GM19240 (cell line): ENCODE measurements around the gene DDX54.
A peak's percentile ranks its signal among the peaks of the same experiment; 100 is the strongest.
"Not testable (repeated sequence)": the region's sequence is repeated elsewhere in the genome, so short reads cannot be mapped to it uniquely, and the experiment has no call there.

ENCODE experiments used
- DNase-seq: peaks from one replicate; pipeline ENCODE4 v3.0.0; 2011; ENCODE audit warnings: low spot score; ENCODE audit not compliant: insufficient read length

Gene DDX54

GRCh38 chr12:113221181-113221996 is 36.1 kb upstream of the DDX54 start, which contains the start of gene TPCN1:
Gene TPCN1, plus strand, starts transcription at chr12:113221464. Its CDS starts 5,389 bp downstream, at chr12:113226853.
- peak; percentile 69 for DNase-seq

DNA sequence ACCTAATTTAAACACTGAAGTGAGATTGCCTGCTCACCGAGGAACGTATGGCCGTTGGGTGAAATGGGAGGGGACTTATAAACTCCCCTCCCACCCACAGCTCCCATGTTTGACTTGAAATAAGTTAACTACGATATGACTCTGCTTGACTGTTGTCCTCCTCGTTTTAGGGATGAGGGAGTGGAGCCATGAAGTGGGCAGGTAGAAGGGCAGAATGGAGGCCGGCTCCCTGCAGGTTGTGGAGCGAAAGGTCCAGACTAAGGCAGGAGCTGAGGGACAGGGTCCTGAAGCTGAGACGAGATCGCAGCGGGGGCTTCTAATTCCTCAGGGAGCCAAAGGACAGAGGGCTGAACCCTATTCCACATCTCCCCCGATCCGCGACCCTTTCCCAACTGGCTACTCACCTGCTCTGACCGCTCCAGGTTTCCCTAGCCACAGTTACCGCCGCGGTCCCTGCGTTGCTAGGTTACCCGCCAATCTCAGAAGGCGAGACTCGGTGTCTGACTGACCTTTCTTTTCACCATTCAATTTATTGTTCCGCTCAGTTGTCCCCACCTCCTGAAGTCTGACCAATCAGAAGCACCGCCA is 35.4 kb upstream of the DDX54 start:
- no peak for DNase-seq

DNA sequence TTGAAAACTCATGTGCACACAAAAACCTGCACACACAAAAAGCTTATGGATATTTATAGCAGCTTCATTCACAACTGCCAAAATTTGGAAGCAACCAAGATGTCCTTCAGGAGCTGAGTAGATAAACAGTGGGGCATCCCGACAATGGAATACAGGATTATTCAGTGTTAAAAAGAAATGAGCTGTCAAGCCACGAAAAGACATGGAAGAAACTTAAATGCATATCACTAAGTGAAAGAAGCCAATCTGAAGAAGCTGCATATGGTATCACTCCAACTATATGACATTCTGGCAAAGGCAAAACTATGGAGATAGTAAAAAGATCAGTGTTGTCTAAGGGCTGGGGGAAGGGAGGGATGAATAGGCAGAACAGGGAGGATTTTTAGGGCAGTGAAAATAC is 30.7 kb upstream of the DDX54 start:
- no peak for DNase-seq

DNA sequence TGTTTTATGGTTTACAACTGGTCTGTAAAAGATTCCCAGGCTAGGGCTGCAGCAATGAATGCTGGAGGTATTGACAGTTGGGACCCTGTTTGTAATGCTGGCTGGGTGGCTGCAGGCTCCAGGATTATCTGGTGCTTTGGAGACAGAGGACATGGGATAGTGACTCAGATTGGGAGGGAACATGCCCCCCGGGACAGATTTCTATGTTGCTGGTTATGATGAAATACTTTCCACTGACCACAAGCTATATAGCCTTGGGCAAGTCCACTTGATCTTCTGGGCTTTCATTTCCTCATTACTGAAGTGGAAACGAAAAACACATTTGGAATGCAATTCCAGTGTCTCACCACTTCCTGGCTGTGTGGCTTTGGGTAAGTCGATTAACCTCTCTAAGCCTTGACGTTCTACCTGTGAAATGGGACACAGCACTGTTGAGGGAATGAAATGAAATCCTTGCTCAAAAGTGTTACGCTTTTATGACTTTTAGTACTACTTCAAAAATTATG is 29.7 kb upstream of the DDX54 start:
- DNase-seq, result no peak

DNA sequence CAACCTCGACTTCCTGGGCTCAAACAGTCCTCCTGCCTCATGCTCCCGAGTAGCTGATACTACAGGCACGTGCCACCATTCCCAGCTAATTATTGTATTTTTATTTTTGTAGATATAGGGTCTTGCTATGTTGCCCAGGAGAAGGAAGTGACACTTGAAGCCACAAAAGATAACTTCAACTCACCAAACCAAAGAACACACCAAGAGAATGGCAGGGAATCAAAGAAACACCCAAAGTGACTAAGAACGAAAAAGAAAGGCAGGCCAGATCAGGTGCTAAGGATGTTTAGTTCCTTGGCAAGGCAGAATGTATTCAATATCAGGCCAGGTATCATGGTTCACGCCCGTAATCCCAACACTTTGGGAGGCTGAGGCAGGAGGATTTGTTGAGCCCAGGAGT is 25.9 kb upstream of the DDX54 start:
- DNase-seq, result no peak

- peak; percentile 79 for DNase-seq
These were observed 23.0 kb upstream of the DDX54 start for GRCh38 chr12:113208041-113208934.

DNA sequence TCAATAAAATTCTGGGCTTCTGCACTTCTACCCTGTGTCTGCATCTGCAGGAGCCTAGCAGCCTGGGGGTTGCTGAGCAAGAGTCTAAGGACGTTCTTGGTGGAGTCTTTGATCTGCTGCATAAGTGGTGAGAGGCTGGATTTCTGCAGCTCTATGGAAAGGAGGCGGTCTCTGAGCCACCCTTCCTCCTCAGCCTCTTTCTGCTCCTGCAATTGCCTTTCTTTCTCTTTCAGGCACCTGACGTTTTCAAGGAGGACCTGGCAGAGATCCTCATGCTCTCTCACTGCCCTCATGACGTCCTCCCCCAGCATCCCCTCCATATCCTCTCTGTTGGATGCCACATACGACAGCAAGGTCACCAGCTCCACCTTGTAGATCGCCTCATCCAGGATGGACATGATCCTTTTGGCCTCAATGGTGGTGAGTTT is 22.3 kb upstream of the DDX54 start:
- no peak for DNase-seq

DNA sequence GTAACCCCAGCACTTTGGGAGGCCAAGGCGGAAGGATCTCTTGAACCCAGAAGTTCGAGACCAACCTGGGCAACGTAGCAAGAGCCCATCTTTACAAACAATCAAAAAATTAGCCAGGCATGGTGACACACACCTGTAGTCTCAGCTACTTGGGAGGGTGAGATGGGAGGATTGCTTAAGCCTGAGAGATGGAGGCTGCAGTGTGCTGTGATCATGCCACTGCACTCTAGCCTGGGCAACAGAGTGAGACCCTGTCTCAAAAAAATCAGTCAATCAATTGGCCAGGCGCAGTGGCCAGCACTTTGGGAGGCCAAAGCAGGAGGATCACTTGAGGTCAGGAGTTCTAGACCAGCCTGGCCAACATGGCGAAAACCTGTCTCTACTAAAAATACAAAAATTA is 21.5 kb upstream of the DDX54 start:
- DNase-seq, result not testable (repeated sequence)

GRCh38 chr12:113204804-113205203 is 19.5 kb upstream of the DDX54 start:
- no peak for DNase-seq

DNA sequence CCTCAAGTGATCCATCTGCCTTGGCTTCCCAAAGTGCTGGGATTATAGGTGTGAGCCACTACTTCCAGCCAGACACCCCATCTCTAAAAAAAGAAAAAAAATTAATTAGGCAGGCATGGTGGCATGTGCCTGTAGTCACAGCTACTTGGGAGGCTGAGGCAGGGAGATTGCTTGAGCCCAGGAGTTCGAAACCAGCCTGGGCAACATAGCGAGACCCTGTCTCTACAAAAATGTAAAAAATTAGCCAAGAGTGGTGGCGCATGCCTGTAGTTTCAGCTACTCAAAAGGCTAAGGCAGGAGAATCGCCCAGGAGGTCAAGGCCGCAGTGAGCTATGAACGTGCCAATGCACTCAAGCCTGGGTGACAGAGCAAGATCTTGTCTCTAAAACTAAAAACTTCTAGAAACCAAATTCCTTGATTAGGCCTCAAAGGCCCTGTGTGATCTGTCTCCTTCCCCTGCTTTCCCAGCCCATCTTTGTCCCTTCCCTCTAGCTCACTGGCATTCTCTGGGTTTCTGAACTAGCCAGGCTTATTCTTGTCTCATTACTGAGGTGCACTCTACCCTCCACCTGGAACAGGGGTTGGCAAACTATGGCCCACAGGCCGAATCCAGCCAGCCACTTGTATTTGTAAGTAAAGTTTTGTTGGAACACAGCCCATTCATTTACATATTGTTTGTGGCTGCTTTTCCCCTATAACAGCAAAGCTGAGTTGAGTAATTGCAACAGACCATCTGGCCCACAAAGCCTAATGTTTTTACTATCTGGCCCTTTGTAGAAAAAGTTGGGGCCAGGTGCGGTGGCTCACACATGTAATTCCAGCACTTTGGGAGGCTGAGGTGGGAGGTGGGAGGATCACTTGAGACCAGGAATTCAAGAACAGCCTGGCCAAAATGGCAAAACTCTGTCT is 18.8 kb upstream of the DDX54 start:
- DNase-seq, result no peak

DNA sequence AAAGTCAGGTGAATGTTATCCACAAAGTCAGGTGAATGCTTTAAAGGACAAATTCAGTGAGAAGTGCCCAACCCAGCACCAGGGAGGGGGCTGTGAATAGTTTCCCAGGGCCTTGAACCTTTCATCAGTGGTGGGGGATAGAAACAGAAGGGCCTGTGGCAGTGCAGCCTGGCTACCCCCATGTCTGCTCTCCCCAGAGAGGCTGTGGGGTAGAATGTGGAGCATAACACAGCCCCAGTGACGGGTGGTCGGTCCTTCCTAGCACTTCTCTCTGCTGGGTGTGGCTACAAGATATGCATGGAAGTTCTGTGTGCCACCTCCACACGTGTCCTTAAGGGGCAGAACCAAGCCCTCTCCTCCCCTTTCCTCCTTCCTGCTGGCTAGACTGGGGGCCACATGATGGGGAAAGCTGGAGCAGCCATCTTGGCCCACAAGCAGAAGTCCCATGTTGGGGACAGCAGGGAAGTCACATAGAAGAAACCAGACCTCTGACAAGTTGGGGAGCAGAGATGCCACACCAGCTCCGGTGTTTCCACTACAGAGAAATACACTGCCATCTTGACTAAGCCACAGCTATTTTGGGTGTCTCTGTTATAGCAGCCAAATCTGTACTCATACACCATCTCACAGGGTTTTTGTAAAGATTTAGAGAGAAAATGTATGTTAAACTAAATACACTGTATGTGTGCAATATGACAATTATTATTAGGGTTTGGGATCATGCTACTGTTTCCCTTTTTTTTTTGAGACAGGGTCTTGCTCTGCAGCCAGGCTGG is 17.2 kb upstream of the DDX54 start:
- no peak for DNase-seq

DNA sequence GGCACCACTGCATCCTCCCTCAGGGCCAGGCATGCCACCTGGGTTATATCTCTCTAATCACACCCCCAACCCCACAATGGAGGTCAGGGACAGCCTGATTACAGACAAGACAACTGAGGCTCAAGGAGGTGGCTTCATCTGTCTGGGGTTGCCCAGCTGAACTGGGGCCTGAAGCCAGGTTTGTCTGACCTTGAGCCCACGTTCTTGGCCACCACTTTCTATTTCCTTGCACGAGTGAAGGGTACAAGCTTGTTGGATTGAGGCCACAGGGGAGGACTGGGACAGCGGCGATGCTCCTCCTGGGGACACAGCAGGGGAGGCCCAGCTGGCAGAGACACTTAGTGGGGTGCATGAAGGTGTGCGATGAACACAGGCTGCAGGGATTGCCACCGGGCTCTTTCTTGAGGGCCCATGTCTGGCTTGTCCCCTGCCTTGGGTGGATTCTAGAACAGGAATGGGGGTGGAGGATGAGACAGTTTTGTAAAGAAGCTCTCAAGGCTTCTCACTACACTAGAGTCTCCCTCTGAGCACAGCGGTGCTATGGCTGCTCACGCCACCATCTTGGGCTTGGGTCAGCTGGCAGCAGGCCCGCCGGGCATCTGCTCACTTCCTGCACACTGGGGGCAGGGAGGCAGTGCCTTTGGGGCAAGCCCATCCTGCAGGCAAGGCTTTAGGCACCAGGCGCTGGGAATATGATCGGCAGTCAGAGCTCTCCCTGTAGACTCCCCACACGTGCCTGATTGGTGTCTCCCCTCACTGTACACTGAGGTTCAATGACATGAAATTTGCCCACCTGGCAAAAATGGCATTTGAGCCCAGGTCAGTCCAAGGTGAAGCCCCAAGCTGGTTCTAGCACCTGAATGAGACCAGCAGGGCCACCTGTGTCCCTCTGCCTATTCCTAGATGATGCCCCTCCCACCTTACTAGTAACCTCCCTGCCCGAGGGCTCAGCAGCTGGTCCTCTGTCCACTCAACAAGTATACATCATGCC is 16.2 kb upstream of the DDX54 start:
- no peak for DNase-seq

DNA sequence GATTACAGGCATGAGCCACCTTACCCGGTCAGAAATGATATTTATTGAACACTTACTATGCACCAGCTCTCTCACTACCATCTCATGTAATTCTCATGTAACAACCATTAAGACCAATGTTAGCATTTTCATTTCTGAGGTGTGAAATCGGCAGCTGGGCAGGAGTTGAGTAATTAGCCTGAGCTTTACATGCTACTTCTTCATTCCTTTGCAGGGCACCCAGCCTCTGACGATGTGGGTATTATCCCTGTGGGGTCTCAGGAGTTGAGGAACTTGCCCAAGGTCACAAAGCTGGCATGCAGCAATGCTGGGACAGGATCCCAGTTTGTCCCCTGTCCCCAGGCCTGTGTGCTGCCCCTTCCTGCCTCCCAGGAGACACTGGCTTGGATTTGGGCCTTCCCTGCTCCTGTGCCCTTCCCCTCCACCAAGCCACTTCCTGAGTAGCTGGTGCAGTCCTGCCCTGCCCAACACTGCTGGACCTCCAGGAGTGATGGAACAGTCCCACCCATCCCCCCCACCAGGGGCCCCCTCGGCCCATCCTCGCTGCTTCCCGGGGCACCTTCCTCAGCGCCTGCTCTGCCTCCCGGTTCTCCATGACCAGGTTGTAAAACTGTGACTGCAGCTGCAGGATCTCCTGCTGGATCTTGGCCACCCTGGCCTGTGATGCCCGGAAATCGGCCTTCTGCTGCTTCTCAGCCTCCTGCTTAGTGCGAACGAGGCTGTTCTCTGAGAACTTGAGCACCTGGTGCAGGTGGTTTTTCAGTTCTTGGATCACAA is 14.9 kb upstream of the DDX54 start:
- DNase-seq, result no peak

DNA sequence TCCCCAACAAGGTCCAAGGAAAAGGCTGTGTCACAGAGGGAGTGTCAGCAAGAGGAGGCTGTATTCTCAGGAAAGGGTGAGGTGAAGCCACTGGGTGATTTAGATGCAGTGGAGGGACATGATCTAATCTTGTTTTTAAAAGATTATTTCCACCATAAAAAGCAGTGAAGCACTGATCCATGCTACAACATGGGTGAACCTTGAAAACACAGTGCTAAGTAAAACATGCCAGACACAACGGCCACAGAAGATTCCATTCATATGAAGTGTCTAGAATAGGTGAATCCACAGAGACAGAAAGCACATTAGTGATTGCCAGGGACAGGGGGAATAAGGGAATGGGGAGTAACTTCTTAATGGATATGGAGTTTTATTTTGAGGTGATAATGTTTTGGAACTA is 13.0 kb upstream of the DDX54 start:
- DNase-seq, result no peak

GRCh38 chr12:113197518-113198077 is 12.3 kb upstream of the DDX54 start:
- DNase-seq, result no peak

GRCh38 chr12:113196990-113197389 is 11.7 kb upstream of the DDX54 start:
- peak; percentile 93 for DNase-seq

GRCh38 chr12:113196582-113196981 is 11.3 kb upstream of the DDX54 start:
- DNase-seq, result no peak

- no peak for DNase-seq
These were observed 10.3 kb upstream of the DDX54 start for GRCh38 chr12:113195598-113195997.
